Liver (tissue), 9 donors: Measurements from ENCODE around the gene PDLIM3. TPM values are rescaled to one million over a fixed set of nuclear protein-coding genes. Genes with fewer than 3 reads are reported as not detected.

ENCODE experiments used
- DNase-seq: peaks from one replicate; pipeline ENCODE4 v3.0.0-alpha.2; 2017; ENCODE audit warnings: low spot score
- H3K27ac ChIP-seq, 2 donors: one replicate each; pipeline ENCODE4 v1.7.0; 2013; ENCODE audit warnings: inconsistent platforms in 2 of 2, low read length in 2 of 2, control low read depth in 1 of 2, low read depth in 1 of 2, mild to moderate bottlenecking in 1 of 2
- H3K27me3 ChIP-seq, 4 donors: one replicate each; pipeline versions ENCODE4 v1.6.1 to v1.7.0; 2013; ENCODE audit warnings: low read length in 3 of 4, inconsistent platforms in 1 of 4, mild to moderate bottlenecking in 1 of 4, moderate library complexity in 1 of 4; ENCODE audit not compliant: control insufficient read depth in 4 of 4, insufficient read depth in 4 of 4
- H3K36me3 ChIP-seq, 4 donors: one replicate each; pipeline versions ENCODE4 v1.6.1 to v1.7.0; 2013; ENCODE audit warnings: low read length in 3 of 4, mild to moderate bottlenecking in 3 of 4, low read depth in 1 of 4, moderate library complexity in 1 of 4; ENCODE audit not compliant: control insufficient read depth in 4 of 4, insufficient read depth in 3 of 4
- H3K4me1 ChIP-seq, 4 donors: one replicate each; pipeline versions ENCODE4 v1.6.1 to v1.7.0; 2013; ENCODE audit warnings: low read length in 3 of 4, mild to moderate bottlenecking in 3 of 4, moderate library complexity in 1 of 4; ENCODE audit not compliant: control insufficient read depth in 4 of 4, insufficient read depth in 4 of 4
- H3K4me3 ChIP-seq, 3 donors: one replicate each; pipeline versions ENCODE4 v1.6.1 to v1.7.0; 2013; ENCODE audit warnings: low read length in 3 of 3, control low read depth in 1 of 3, low read depth in 1 of 3, mild to moderate bottlenecking in 1 of 3
- H3K9ac ChIP-seq, 2 donors: one replicate each; pipeline ENCODE4 v1.7.0; 2013; ENCODE audit warnings: low read length in 2 of 2, mild to moderate bottlenecking in 2 of 2, moderate library complexity in 2 of 2, control low read depth in 1 of 2, low read depth in 1 of 2
- H3K9me3 ChIP-seq, 4 donors: one replicate each; pipeline versions ENCODE4 v1.6.1 to v1.7.0; 2013; ENCODE audit warnings: low read length in 3 of 4; ENCODE audit not compliant: control insufficient read depth in 4 of 4
- CTCF ChIP-seq: fragments of 150-350 bp; IDR thresholded peaks from 2 replicates; pipeline ENCODE4 v1.5.1; 2017; ENCODE audit warnings: improper control_type of control experiment, low read depth, low read length; ENCODE audit not compliant: missing input control
- EGR1 ChIP-seq, 2 donors: IDR thresholded peaks; 2 replicates each; pipeline ENCODE4 v1.6.1; 2016 to 2018; ENCODE audit warnings: antibody characterized with exemption in 2 of 2, low read depth in 2 of 2
- FOXA1 ChIP-seq: IDR thresholded peaks from 2 replicates; pipeline ENCODE4 v1.6.1; 2016; ENCODE audit warnings: antibody characterized with exemption
- FOXA2 ChIP-seq: IDR thresholded peaks from 2 replicates; pipeline ENCODE4 v1.6.1; 2016; ENCODE audit warnings: antibody characterized with exemption
- GABPA ChIP-seq, 2 donors: IDR thresholded peaks in 1 of 2; conservative IDR thresholded peaks in 1 of 2; 2 replicates each; pipeline ENCODE4 v1.6.1; 2016; ENCODE audit warnings: antibody characterized with exemption in 2 of 2, mild to moderate bottlenecking in 1 of 2, moderate library complexity in 1 of 2
- HNF4A ChIP-seq, 2 donors: conservative IDR thresholded peaks; 2 replicates each; pipeline ENCODE4 v1.6.1; 2016; ENCODE audit warnings: antibody characterized with exemption in 2 of 2, mild to moderate bottlenecking in 2 of 2
- HNF4G ChIP-seq: IDR thresholded peaks from 2 replicates; pipeline ENCODE4 v1.6.1; 2016; ENCODE audit warnings: antibody characterized with exemption
- JUND ChIP-seq, 2 donors: IDR thresholded peaks; 2 replicates each; pipeline ENCODE4 v1.6.1; 2016; ENCODE audit warnings: antibody characterized with exemption in 2 of 2
- NR2F2 ChIP-seq: IDR thresholded peaks from 2 replicates; pipeline ENCODE4 v1.6.1; 2016; ENCODE audit warnings: antibody characterized with exemption
- RAD21 ChIP-seq, 2 donors: IDR thresholded peaks; 2 replicates each; pipeline ENCODE4 v1.6.1; 2016; ENCODE audit warnings: antibody characterized with exemption in 2 of 2, mild to moderate bottlenecking in 2 of 2
- RXRA ChIP-seq, 2 donors: IDR thresholded peaks; 2 replicates each; pipeline ENCODE4 v1.6.1; 2017 to 2018; ENCODE audit warnings: antibody characterized with exemption in 2 of 2, mild to moderate bottlenecking in 1 of 2
- SP1 ChIP-seq: IDR thresholded peaks from 2 replicates; pipeline ENCODE4 v1.6.1; 2018; ENCODE audit warnings: antibody characterized with exemption, mild to moderate bottlenecking
- TAF1 ChIP-seq: conservative IDR thresholded peaks from 2 replicates; pipeline ENCODE4 v1.6.1; 2016; ENCODE audit warnings: antibody characterized with exemption, mild to moderate bottlenecking
- YY1 ChIP-seq: IDR thresholded peaks from 2 replicates; pipeline ENCODE4 v1.6.1; 2016; ENCODE audit warnings: antibody characterized with exemption, mild to moderate bottlenecking
- WGBS: extraction: QIAGEN DNeasy Blood & Tissue Kit; methylation state at CpG from one replicate; pipeline ENCODE4 v1.1.7; 2013; 5-methylcytosine and 5-hydroxymethylcytosine counted together
- polyA plus RNA-seq, 2 donors: library from polyadenylated mRNA; stranded (reverse) in 1 of 2; unstranded in 1 of 2; fragments of 200-250 nt in 1 of 2; fragments of >200 nt in 1 of 2; fragmentation: Nextera tagmentation in 1 of 2; extraction: Ambion mirVana in 1 of 2; gene quantifications; one replicate each; pipeline versions ENCODE4 v1.2.1 to v1.2.3, GENCODE V29; 2013 to 2015
- total RNA-seq, 2 donors: library from RNA; depleted of rRNA; stranded (reverse); fragments of >200 nt; gene quantifications; one replicate each; pipeline ENCODE4 v1.2.3, GENCODE V29; 2014
- TF ChIP-seq, protein P1 (sequence below): IDR thresholded peaks from 2 replicates; pipeline ENCODE4 v1.6.1; 2016; ENCODE audit warnings: antibody characterized with exemption
- TF ChIP-seq, protein P2 (sequence below): IDR thresholded peaks from 2 replicates; pipeline ENCODE4 v1.6.1; 2016; ENCODE audit warnings: antibody characterized with exemption
- TF ChIP-seq, protein P3 (sequence below): IDR thresholded peaks from 2 replicates; pipeline ENCODE4 v1.6.1; 2016; ENCODE audit warnings: antibody characterized with exemption
- TF ChIP-seq, protein P4 (sequence below): IDR thresholded peaks from 2 replicates; pipeline ENCODE4 v1.6.1; 2016; ENCODE audit warnings: antibody characterized with exemption, mild to moderate bottlenecking
- donor health status: healthy.
- donor health status: healthy.
- donor health status: healthy.
- donor health status: healthy.
- donor health status: healthy.

PDLIM3 gene
- total and polyA plus RNA-seq, 4 donors: 0.58 to 8.8 (median 3.3) TPM

GRCh38 chr4:185467991-185468390 lies 67.3 kb downstream of the PDLIM3 start:
- Histone ChIP-seq H3K9me3 (no peaks in the 10 kb centered on the region), H3K4me1 (peaks cover 2 to 10% (median 7%) of the 10 kb centered on the region in 4 donors), H3K9ac (no peak overlapping the region), H3K4me3 (no peak overlapping the region), H3K36me3 (no peaks in the 10 kb centered on the region), H3K27me3 (no peaks in the 10 kb centered on the region), H3K27ac (no peak overlapping the region)
- WGBS: 81% methylated on average over 8 of the region's 8 CpGs
- DNase-seq: no peak
- TF ChIP-seq CTCF (no peak), NR2F2 (no peak), GABPA (IDR thresholded peaks at IDR 0.05 in 1 of 2, conservative IDR thresholded peaks at IDR 0.05 in 1 of 2) (no peak), JUND (IDR thresholded peaks at IDR 0.05) (no peak), HNF4G (no peak), HNF4A (conservative IDR thresholded peaks at IDR 0.05) (no peak), TAF1 (no peak), SP1 (no peak), EGR1 (IDR thresholded peaks at IDR 0.05; ENCODE audit: low read depth in 2 of 2) (no peak), RXRA (IDR thresholded peaks at IDR 0.05) (no peak), RAD21 (IDR thresholded peaks at IDR 0.05) (no peak), FOXA1 (no peak), YY1 (no peak), FOXA2 (no peak)
- TF ChIP-seq, protein P1, sequence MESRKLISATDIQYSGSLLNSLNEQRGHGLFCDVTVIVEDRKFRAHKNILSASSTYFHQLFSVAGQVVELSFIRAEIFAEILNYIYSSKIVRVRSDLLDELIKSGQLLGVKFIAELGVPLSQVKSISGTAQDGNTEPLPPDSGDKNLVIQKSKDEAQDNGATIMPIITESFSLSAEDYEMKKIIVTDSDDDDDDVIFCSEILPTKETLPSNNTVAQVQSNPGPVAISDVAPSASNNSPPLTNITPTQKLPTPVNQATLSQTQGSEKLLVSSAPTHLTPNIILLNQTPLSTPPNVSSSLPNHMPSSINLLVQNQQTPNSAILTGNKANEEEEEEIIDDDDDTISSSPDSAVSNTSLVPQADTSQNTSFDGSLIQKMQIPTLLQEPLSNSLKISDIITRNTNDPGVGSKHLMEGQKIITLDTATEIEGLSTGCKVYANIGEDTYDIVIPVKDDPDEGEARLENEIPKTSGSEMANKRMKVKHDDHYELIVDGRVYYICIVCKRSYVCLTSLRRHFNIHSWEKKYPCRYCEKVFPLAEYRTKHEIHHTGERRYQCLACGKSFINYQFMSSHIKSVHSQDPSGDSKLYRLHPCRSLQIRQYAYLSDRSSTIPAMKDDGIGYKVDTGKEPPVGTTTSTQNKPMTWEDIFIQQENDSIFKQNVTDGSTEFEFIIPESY: no peak
- TF ChIP-seq, protein P2, sequence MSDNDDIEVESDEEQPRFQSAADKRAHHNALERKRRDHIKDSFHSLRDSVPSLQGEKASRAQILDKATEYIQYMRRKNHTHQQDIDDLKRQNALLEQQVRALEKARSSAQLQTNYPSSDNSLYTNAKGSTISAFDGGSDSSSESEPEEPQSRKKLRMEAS: no peak
- TF ChIP-seq, protein P3, sequence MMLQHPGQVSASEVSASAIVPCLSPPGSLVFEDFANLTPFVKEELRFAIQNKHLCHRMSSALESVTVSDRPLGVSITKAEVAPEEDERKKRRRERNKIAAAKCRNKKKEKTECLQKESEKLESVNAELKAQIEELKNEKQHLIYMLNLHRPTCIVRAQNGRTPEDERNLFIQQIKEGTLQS: no peak
- TF ChIP-seq, protein P4, sequence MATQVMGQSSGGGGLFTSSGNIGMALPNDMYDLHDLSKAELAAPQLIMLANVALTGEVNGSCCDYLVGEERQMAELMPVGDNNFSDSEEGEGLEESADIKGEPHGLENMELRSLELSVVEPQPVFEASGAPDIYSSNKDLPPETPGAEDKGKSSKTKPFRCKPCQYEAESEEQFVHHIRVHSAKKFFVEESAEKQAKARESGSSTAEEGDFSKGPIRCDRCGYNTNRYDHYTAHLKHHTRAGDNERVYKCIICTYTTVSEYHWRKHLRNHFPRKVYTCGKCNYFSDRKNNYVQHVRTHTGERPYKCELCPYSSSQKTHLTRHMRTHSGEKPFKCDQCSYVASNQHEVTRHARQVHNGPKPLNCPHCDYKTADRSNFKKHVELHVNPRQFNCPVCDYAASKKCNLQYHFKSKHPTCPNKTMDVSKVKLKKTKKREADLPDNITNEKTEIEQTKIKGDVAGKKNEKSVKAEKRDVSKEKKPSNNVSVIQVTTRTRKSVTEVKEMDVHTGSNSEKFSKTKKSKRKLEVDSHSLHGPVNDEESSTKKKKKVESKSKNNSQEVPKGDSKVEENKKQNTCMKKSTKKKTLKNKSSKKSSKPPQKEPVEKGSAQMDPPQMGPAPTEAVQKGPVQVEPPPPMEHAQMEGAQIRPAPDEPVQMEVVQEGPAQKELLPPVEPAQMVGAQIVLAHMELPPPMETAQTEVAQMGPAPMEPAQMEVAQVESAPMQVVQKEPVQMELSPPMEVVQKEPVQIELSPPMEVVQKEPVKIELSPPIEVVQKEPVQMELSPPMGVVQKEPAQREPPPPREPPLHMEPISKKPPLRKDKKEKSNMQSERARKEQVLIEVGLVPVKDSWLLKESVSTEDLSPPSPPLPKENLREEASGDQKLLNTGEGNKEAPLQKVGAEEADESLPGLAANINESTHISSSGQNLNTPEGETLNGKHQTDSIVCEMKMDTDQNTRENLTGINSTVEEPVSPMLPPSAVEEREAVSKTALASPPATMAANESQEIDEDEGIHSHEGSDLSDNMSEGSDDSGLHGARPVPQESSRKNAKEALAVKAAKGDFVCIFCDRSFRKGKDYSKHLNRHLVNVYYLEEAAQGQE: no peak
